Stomach (tissue), 4 donors: Measurements from ENCODE around the gene ROBO1.

Experiments used
- EP300 ChIP-seq: sonication (generic); formaldehyde crosslinking; IDR thresholded peaks from one replicate; pipeline ENCODE4 v1.6.1; 2017; ENCODE audit warnings: antibody characterized with exemption
- POLR2A ChIP-seq, 4 donors: fragments of 450-650 bp; IDR thresholded peaks; one replicate each; pipeline ENCODE4 v1.6.1; 2016; ENCODE audit warnings: antibody characterized with exemption in 4 of 4, control low read depth in 2 of 4, mild to moderate bottlenecking in 1 of 4, moderate library complexity in 1 of 4
- POLR2AphosphoS5 ChIP-seq, 3 donors: sonication (generic); formaldehyde crosslinking; IDR thresholded peaks; one replicate each; pipeline ENCODE4 v1.6.1; 2016; ENCODE audit warnings: antibody characterized with exemption in 3 of 3
- TF ChIP-seq, protein P1 (sequence below), 7 experiments: fragments of 450-650 bp in 4 of 7; fragments of 200-600 bp in 3 of 7; sonication (generic) in 3 of 7; IDR thresholded peaks; one replicate each; pipeline ENCODE4 v1.5.1; 2016 to 2019; ENCODE audit warnings: antibody characterized with exemption in 7 of 7, control low read depth in 2 of 7, mild to moderate bottlenecking in 1 of 7

DNA sequence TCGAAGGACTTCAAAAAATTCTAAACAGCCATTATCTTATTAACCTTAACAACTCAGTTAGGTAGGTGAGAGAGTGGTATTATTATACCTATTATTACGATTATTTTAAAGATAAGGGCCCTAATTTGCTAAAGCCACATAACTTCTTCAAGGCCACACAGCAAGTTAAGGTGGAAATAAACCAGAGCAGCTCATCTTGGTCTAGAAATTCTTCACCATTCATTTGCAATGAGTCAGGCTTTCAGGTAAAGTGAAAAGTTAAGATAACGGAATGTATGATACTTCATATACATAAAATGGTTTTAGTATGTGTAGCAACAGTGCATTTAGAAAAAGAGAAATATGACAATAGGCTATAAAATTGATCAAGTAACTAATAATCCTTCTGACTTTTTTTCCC lies 920.2 kb downstream of the ROBO1 start:
- TF ChIP-seq POLR2A (IDR thresholded peaks at IDR 0.05) = no peak
- TF ChIP-seq, protein P1, sequence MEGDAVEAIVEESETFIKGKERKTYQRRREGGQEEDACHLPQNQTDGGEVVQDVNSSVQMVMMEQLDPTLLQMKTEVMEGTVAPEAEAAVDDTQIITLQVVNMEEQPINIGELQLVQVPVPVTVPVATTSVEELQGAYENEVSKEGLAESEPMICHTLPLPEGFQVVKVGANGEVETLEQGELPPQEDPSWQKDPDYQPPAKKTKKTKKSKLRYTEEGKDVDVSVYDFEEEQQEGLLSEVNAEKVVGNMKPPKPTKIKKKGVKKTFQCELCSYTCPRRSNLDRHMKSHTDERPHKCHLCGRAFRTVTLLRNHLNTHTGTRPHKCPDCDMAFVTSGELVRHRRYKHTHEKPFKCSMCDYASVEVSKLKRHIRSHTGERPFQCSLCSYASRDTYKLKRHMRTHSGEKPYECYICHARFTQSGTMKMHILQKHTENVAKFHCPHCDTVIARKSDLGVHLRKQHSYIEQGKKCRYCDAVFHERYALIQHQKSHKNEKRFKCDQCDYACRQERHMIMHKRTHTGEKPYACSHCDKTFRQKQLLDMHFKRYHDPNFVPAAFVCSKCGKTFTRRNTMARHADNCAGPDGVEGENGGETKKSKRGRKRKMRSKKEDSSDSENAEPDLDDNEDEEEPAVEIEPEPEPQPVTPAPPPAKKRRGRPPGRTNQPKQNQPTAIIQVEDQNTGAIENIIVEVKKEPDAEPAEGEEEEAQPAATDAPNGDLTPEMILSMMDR (IDR thresholded peaks at IDR 0.05) = no peak
- no peak for TF ChIP-seq POLR2AphosphoS5 (IDR thresholded peaks at IDR 0.05)
- TF ChIP-seq EP300 = no peak
